Myocyte (in vitro differentiated cells): ENCODE measurements around the gene UBR4. TPM values are rescaled to one million over a fixed set of nuclear protein-coding genes. Genes with fewer than 3 reads are reported as not detected.

Source experiments
- DNase-seq: peaks from one replicate; pipeline ENCODE4 v3.0.0-alpha.2; 2012; ENCODE audit warnings: low read depth
- total RNA-seq: library from RNA; depleted of rRNA; stranded (reverse); fragments of >200 nt; gene quantifications from 2 replicates; pipeline ENCODE4 v1.2.3, GENCODE V29; 2014

The UBR4 gene
- total RNA-seq, 1 donor from 2014 or later, result 79.8 TPM

DNA sequence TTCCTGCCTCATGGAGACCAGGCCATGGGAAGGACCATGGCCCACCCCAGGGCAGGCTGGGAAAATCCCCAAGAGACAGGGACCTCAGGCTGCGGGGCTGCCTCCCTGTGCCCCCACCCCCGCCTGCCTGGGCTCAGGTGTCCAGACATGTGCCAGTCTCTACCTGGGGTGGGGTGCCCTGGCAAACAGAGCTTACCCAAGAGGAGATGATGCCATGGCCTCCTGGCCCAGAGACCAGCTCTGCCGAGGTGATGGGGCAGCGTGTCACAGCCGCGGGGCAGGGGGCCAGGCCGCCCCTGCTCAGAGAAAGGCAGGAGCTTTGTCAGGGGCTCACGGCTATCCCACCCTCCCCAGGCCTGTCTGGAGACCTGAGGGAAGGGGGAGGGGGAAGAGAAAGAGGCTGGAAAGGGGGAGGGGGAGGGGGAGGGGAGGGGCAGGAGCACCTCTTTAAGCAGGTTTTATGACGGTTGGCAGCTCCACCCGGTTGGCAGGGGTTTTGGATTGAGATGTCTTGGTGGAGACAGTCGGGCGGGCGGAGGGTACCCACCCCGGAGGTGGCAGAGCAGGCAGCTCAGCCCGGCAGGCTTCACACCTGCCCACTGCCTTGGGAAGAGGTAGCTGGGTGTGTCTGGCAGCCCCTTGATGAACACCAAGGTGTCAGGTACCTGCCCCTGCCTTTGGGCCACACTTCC is 152.1 kb downstream of the UBR4 start:
- no peak for DNase-seq

DNA sequence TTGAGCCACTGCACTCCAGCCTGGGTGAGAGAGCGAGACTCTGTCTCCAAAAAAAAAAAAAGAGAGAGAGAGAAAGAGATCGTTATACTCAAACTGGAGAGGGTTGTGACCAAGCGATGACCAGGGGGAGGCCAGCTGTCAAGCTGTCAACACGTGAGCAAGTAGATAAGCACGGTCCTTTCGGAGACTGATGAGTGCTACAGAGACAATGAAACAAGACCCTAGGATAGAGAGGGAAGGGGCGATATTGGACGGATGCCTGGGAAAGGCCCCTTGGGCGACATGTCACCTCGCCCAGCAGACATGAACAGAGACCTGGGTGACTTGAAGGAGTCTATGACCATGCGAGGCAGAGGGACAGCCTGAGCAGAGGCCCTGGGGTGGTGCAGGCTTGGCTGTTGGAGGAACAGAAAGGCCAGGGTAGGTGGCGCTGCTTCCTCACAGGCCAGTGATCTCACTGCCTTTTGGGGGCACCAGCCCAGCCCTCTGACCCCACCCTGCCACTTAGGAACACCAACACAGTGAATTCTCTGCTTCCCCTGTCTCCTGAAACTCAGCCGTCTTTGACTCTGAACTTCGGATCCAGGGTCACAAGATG is 152.8 kb downstream of the UBR4 start:
- no peak for DNase-seq

DNA sequence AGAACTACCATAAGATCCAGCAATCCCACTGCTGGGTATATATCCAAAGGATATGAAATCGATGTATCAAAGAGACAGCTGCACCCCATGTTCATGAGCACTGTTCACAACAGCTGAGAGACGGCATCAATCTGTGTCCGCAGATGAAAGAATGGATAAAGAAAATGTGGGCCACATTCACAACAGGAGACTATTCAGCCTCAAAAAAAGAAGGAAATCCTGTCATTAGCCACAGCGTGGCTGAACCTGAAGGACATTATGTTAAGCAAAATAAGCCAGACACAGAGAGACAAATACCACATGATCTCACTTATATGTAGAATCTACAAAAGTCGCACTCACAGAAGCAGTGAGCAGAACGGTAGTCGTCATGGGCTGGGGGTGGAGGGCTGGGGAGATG is 154.4 kb downstream of the UBR4 start:
- no peak for DNase-seq

DNA sequence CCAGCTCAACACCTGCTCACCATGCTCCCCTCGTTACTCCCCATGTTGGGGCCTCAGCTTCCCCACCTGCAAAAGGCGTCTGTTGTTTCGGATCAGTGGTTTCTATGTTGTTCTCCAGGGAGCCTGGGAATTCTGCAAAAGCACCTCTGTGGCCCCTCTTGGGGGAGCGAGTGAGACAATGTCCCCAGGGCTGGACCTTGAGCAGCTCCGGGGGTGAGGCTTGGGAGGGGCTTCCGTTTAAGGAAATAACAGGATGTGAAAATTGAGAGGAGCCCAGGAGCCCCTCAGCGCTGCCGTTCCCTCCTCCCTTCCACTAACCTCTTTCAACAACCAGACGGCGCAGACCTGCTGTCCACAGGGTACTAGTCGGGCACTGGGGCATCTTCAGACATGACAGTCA is 155.1 kb downstream of the UBR4 start:
- no peak for DNase-seq

DNA sequence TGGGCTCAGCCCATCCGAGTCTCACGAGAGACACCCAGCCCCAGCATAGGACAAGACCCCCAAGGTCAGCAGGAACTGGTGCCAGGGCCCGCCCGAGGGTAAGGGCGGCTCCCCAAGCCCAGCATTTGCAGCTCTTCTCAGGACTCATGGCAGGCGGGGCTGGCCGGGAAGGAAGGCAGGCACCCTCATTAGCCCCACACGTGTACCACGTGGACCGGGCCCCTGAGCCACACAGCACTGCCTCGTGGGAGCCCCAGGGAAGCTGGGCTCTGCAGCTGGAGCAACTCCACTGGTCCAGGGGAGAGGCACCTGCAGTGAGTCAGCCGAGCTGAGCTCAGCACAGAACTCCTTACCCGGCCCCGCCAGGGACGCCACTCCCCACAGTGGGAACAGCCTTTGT is 155.8 kb downstream of the UBR4 start:
- DNase-seq, result no peak

DNA sequence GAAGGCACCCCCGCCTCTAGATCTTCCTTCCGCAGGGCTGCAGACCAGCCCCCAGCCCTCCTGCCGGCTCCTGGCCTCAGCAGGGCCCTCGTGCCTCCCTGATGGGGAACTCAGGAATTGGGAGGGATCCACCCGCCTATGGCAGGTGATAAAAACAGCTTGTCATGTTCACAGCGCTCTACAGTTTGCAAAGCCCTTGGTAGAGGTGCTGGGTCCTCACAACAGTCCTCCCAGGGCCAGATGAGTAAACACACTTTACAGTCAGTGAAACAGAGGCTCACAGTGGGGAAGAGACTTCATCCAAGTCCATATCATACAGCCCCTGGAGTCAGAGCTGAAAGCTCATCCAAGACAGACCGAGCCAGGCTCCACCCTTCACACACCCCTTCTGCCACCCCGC is 156.6 kb downstream of the UBR4 start:
- no peak for DNase-seq

DNA sequence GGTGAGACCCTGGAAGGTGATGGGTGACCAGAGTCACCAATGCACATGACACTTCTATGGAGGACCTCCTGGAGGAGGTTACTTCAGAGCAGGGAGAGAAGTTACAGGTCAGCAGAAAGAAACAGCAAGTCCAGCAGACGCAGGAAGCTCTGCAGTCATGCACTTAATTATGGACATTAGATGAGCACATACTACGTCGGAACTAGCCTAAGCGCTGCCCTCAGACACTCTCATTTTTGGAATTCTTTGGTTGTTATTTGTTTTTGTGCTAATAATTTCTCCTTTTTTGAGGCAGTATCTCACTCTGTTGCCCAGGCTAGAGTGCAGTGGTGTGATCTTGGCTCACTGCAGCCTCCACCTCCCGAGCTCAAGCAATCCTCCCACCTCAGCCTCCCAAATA is 160.3 kb downstream of the UBR4 start:
- no peak for DNase-seq

DNA sequence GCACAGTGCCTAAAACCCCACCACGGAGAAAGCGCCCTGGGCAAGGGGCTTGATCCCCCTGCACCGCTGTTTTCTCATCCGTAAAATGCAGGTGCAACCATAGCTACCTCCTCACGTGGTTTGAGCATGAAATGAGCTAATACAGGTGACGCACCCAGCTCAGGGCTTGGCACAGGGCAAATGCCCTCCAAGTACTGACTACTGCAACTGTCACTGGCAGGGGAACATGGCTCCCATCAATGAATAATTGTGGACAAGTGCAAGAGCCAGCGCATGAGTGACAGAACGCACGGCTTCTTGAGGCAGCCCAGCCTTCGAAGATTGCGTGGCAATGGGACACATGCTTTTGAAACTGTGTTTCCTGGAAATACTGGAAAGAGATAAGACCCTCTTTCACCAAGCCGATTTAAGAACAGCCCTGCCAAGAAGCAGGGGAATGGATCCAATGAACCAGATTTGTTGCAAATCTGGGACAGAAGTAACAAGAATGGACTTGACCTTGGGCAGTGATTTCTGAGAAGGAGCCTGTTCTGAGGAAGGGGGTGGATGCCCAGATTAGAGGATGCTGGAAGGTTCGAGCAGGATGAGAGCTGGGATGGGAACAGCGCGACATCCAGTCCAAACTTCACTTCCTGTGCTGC is 160.8 kb downstream of the UBR4 start:
- no peak for DNase-seq

DNA sequence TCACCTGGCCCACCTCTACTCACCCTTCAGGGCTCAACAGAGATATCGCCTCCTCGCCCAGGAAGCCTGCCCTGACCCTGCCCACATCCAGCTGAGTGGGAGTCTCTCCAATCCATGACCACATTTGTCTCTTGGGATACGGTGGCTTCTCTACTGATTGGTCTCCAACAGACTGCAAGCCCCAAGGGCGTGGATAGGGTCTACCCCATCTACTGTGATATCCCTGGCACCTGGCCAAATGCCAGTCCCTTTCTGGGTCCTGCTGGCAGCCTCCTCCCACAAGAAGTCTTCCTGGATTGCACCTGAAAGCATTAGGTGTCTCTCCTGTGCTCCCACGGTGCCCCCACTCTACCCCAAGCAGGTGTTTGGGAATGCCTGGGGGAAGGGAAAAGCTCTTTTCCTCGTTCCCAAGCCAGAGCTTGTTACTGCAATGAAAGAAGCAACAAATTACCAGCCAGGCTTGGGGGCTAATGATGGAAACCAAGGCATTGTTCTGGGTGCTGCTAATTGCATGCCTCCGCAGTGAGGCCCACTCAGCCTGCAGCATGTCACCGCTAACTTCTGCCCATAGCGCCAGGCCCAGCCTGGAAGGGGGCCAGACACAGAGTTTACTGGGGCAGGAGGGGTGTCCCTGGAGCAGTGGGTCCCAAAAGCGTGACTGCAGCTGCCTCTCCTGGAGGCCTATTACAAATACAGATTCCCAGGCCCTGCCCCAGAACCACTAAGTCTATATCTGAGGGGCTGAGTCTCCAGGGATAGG is 162.9 kb downstream of the UBR4 start:
- DNase-seq, result no peak

DNA sequence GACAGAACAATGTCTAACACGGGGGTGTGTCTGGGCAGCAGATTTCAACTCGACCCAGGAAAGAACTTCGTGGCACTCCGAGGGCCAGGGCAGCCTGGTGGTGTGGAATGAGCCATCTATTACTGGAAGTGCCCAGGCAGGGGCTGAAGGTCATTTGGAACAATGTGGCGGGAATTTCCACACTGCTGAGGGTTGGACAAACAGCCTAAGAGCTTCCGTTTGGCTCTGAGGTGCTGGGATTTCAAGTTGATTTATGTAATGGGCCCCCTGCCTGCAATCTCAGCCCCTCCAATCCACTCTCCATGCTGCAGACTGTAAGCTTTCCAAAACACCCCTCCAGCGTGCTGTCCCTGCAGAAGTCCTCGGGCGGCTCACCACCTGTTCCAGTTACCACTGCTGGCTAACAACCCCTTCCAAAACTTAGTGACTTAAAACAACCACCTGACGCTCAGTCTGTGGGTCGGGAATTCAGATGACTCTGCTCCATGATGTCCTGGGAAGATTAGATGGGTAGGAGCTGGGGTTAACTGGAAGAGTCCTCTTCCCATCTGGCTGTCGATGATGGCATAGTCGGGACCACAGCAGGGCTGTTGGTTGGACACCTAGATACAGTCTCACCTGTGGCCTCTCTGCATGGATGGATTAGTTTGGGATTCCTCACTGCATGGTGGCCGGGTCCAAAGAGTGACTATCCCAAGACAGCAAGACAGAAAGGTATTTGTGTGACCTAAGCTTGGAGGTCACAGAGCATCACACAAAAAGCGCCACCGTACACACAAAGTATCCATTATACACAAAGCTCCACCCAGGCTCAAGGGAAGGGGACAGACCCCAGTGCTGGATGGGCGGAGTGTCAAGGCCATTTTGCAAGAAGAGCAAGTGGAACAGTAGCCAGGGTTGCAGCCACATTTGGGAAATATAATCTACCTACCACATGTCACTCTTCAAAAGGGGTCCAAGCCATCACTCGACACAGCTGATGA is 163.9 kb downstream of the UBR4 start:
- peak; percentile 28 for DNase-seq

DNA sequence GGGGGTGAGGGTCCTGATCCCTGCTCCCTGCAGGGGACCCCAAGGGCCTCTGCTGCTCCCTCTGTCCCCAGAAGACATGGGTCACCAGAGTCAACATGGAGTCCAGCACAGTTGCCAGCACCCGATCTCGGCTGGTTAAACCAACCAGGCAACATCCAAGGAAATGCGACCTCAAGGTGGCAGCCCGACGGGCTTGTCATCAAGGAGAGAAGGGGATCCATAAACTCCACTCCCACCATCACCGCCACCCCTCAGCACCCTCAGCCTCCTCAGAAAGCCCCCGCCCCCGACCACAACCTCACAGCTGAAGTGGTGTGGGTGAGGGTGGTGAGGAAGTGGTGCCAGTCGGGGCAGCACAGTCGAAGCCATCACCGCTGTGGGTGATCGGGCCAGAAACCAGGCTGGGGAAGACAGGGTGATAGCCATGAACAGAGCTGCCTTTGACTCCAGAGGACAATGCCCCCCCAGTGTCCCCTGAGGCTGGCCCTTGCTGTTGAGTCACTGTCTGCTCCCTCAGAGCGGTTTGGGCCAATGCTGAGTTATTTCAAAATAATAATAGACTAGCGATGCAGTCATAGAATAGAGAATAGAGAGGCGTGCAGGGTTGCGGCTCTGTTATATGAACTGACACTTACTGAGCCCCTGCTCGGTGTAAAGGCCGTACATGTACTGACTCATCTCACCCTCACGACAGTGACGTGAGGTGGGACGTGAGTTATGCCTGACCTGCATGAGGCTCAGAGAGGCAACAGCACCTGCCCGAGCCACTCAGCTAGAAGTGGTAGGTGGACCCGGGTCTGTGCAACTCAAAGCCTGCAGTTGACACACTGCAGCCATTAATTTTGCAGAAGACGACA is 164.9 kb downstream of the UBR4 start:
- peak; percentile 59 for DNase-seq

DNA sequence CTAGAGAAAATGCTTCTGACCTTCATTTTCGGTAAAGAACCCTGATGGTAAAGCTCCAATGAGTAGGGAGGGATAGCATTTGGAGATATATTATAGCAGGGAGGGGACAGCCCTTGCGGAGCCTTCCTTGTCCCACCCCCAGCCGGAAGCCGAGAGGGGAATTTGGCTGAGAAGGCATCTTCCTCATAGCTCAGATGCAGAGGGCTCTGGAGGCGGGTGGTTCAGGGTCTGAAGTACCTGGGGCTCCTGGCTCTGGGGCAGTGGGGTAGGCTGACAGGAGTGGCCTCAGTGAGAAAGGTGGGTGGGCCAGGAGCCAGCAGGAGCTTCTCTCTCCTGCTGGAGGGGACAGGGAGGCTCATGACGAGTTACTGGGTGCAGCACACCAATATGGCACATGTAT is 165.6 kb downstream of the UBR4 start:
- DNase-seq, result no peak

DNA sequence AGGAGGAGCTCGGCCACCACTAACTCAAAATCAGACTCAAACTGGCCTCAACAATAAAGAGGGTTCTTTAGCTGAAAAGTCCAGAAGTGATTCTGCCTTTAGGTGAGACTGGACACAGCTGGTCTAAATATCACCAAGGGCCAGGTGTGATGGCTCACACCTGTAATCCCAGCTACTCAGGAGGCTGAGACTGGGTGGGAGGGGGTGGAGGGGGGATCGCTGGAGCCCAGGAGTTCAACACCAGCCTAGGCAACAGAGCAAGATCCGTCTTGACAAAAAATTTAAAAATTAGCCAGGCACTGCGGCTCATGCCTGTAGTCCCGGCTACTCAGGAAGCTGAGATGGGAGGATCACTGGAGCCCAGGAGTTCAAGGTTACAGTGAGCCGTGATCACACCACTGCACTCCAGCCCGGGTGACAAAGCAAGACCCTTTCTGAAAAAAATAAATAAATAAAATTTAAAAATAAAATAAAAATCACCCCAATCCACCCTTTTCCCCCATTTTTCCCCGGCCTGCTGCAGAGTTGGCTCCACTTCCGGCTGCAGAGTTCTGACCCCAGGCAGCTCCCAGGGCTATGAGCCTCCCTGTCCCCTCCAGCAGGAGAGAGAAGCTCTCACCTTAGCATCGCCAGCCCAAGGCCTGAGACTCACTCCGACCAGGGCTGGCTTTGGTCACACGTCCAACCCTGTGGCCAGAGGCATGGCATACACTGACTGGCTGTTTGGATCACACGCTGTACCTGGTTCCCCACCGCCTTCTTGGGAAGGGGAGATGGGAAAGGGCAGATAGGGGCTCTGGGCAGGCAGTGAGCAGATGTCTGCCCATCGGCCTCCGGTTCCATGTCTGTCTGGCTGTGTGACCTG is 166.3 kb downstream of the UBR4 start:
- no peak for DNase-seq

DNA sequence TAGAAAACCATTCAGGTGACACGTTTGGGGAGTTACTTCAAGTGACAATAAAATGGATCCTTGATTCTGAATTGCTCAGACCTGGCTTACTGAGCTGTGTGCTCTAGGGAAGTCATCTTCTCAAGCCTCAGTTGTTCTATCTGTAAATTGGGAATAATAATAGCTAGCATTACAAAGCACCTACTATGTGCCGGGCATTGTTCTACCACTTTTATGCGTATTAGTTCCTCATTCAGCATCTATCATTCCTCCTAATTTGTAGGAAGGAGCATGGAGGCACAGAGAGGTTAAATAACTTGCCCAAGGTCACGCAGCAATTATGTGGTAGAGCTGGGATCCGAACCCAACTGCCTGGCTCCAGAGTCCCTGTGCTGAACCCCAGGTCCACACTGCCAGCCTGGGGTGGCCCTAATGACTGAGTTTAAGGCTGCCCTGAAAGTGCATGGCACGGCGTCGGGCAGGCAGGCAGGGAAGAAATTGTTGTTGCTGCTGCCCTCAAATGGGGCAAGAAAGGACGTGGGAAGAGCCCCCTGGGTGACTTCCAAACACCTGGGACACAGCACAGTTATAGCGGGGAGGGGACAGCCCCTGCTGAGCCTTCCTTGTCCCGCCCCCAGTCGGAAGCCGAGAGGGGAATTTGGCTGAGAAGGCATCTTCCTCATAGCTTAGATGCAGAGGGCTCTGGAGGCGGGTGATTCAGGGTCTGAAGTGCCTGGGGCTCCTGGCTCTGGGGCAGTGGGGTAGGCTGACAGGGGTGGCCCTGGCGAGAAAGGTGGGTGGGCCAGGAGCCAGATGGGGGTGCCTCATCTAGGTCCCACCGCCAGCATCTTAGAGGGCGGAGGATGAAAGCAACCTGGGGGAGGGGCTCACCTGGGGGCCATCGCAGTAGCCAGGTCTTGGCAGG is 167.1 kb downstream of the UBR4 start:
- DNase-seq, result no peak

DNA sequence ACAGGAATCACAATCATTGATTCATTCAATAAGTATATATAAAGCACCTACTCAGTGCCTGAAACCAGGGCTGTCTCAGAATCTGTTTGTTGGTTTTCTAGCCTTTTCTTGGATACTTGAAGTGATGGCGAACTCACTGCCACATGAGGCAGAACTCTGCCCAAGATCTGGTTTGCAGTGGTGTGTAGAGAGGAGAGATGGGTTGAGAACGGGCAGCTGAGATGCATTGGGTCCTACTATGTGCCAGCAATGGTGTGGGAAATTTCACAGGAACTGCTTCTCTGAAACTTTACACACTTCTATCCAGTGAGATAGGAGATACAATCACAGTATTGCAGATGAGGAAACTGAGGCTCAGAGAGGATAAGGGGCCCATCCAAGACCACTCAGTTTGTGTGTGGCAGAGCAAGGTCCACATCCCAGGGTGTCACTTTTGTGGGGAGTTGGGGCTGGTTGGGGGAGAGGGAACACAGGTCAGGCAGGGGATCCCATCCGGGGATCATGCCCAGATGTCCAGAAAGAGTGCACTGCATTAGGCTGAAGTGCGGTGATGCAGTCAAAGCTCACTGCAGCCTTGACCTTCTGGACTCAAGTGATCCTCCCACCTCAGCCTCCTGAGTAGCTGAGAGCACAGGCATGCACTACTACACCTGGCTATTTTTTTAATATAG is 169.9 kb downstream of the UBR4 start:
- DNase-seq, result no peak

DNA sequence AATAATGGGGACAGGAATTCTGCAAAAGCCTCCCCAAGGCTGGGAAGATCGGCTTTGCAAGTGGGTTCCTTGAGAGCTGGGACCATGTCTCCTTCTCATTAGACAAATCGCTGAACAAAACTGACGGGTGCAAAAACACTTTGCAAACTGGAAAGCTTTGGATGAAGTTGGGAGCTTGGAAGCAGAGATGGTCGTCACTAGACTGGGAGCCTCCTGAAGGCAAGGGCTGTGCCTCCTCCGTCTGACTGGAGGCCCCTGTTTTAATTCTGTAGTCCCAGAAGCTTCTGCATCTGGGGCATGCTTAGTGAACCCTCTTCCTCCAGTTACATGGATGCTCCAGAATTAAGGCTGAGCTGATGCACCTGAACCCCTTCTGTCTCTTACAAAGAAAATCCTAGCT is 171.3 kb downstream of the UBR4 start:
- DNase-seq, result no peak

DNA sequence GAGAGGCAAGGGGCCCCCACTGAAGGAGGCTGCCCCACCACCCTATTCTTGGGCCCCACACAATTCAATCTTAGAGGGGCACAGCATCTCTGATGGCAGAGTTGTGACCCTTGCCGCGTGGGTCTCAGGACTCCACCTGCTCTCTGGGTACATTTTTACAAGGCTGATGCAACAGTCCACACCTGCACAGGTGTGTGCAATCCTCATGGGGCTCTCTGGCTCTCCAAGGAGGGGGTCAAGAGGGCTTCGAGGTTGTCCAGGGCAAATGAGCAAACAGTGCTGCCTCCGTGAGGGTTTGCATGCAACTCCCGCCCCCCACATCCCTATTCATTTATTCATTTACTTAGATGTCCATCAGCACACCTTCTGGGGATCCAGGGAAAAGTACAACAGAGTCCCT is 172.0 kb downstream of the UBR4 start:
- DNase-seq, result no peak
